Parathyroid adenoma (tissue), 2 donors: ENCODE measurements around the gene CORO7.

Experiments used
- H2AFZ ChIP-seq: fragments of 300-600 bp; sonication (generic); one replicate; pipeline ENCODE4 v1.7.0; 2017; ENCODE audit warnings: antibody characterized with exemption, mild to moderate bottlenecking
- H3K27ac ChIP-seq: fragments of 300-600 bp; sonication (generic); one replicate; pipeline ENCODE4 v1.7.0; 2017
- H3K27me3 ChIP-seq: fragments of 300-600 bp; sonication (generic); one replicate; pipeline ENCODE4 v1.7.0; 2017; ENCODE audit warnings: low read length; ENCODE audit not compliant: control insufficient read depth, insufficient read depth
- H3K36me3 ChIP-seq: fragments of 300-600 bp; sonication (generic); one replicate; pipeline ENCODE4 v1.7.0; 2017; ENCODE audit warnings: low read length; ENCODE audit not compliant: control insufficient read depth, insufficient read depth
- H3K4me1 ChIP-seq: fragments of 300-600 bp; sonication (generic); one replicate; pipeline ENCODE4 v1.7.0; 2017; ENCODE audit warnings: control low read depth
- H3K4me2 ChIP-seq: fragments of 300-600 bp; sonication (generic); one replicate; pipeline ENCODE4 v1.7.0; 2017; ENCODE audit warnings: low read length
- H3K4me3 ChIP-seq: fragments of 300-600 bp; sonication (generic); one replicate; pipeline ENCODE4 v1.7.0; 2017; ENCODE audit warnings: low read depth, low read length
- H3K79me2 ChIP-seq: fragments of 300-600 bp; sonication (generic); one replicate; pipeline ENCODE4 v1.7.0; 2017; ENCODE audit warnings: control low read depth
- H3K9ac ChIP-seq: fragments of 300-600 bp; sonication (generic); one replicate; pipeline ENCODE4 v1.7.0; 2017; ENCODE audit warnings: mild to moderate bottlenecking
- H3K9me3 ChIP-seq: fragments of 300-600 bp; sonication (generic); one replicate; pipeline ENCODE4 v1.7.0; 2017; ENCODE audit warnings: low read length; ENCODE audit not compliant: control insufficient read depth
- CTCF ChIP-seq: fragments of 300-600 bp; sonication (generic); IDR thresholded peaks from one replicate; pipeline ENCODE4 v1.7.0; 2017; ENCODE audit warnings: antibody characterized with exemption, mild to moderate bottlenecking
- donor health status: primary hyperparathyroidism.

CORO7 gene

GRCh38 chr16:4342866-4343744, 73.3 kb downstream of the CORO7 start:
- TF ChIP-seq CTCF = no peak
- H3K9me3 ChIP-seq = no peaks in the 10 kb centered on the region
- H3K79me2 ChIP-seq = peaks cover 24% of the 10 kb centered on the region
- H3K4me2 ChIP-seq = no peak overlapping the region
- no peaks in the 10 kb centered on the region for H3K4me1 ChIP-seq
- no peak overlapping the region for H2AFZ ChIP-seq
- H3K27me3 ChIP-seq = no peaks in the 10 kb centered on the region
- H3K27ac ChIP-seq = no peak overlapping the region
- H3K9ac ChIP-seq = no peak overlapping the region
- H3K4me3 ChIP-seq = no peak overlapping the region
- no peaks in the 10 kb centered on the region for H3K36me3 ChIP-seq

- Histone ChIP-seq H3K27ac (no peak overlapping the region), H3K79me2 (peaks cover 24% of the 10 kb centered on the region), H3K36me3 (no peaks in the 10 kb centered on the region), H2AFZ (no peak overlapping the region), H3K9me3 (no peaks in the 10 kb centered on the region), H3K4me3 (no peak overlapping the region), H3K27me3 (no peaks in the 10 kb centered on the region), H3K4me2 (no peak overlapping the region), H3K4me1 (no peaks in the 10 kb centered on the region), H3K9ac (no peak overlapping the region)
- TF ChIP-seq CTCF = no peak
Measured at GRCh38 chr16:4341250-4341649, 75.1 kb downstream of the CORO7 start.

DNA sequence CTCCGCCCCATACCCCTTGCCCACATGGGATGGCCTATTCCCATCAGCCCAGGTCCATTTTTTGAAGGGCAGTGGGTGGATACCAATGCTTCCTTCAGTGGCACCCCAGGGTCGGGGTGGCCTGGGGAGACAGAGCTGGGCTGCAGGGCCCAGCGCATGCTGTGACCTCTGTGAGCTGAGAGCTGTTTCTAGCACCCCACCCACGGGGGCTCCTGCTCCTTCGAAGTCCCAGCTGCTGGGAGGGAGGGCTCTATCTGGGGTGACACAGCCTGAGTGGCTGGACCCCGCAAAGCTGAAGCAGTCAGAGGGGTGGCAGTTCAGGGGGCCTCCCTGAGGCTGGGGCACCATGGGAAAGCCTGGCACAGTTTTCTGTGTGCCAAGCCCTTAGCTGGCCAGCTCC, 76.0 kb downstream of the CORO7 start:
- no peak overlapping the region for H3K27ac ChIP-seq
- H3K36me3 ChIP-seq = no peaks in the 10 kb centered on the region
- H3K79me2 ChIP-seq = peaks cover 24% of the 10 kb centered on the region
- H3K4me3 ChIP-seq = no peak overlapping the region
- H3K4me2 ChIP-seq = no peak overlapping the region
- H3K27me3 ChIP-seq = no peaks in the 10 kb centered on the region
- H2AFZ ChIP-seq = no peak overlapping the region
- H3K9ac ChIP-seq = no peak overlapping the region
- no peak for TF ChIP-seq CTCF
- no peaks in the 10 kb centered on the region for H3K9me3 ChIP-seq
- H3K4me1 ChIP-seq = no peaks in the 10 kb centered on the region

DNA sequence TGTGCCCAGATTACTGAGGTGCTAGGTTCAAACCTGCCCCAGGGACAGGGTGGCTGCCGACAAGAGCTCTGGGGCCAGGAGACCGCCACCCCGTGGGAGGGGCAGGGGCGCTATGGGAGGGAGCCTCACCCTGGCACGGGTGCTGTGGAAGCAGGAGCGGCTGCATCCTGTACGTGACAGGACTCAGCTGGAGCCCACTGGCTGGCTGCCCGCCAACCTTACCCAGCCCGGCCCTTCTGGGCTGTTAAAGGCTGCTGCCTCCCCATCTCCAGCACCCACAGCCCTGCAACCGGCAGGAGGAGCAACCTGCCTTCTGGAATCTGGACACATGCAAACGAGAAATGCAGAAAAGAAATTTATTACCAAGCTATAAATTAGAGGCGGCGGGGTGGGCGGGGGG, 76.5 kb downstream of the CORO7 start:
- Histone ChIP-seq H3K27ac (no peak overlapping the region), H3K4me3 (no peak overlapping the region), H3K4me2 (no peak overlapping the region), H3K4me1 (no peaks in the 10 kb centered on the region), H3K79me2 (peaks cover 24% of the 10 kb centered on the region), H3K27me3 (no peaks in the 10 kb centered on the region), H3K9ac (no peak overlapping the region), H3K36me3 (no peaks in the 10 kb centered on the region), H3K9me3 (no peaks in the 10 kb centered on the region), H2AFZ (no peak overlapping the region)
- TF ChIP-seq CTCF = no peak

- no peaks in the 10 kb centered on the region for H3K9me3 ChIP-seq
- H3K4me3 ChIP-seq = no peak overlapping the region
- no peak for TF ChIP-seq CTCF
- no peak overlapping the region for H2AFZ ChIP-seq
- no peak overlapping the region for H3K27ac ChIP-seq
- H3K4me1 ChIP-seq = no peaks in the 10 kb centered on the region
- H3K9ac ChIP-seq = no peak overlapping the region
- no peaks in the 10 kb centered on the region for H3K27me3 ChIP-seq
- no peak overlapping the region for H3K4me2 ChIP-seq
- no peaks in the 10 kb centered on the region for H3K36me3 ChIP-seq
- peaks cover 24% of the 10 kb centered on the region for H3K79me2 ChIP-seq
Measured at GRCh38 chr16:4339455-4339854, 76.9 kb downstream of the CORO7 start.
